ENCODE results near the gene B3GNT5. TPM values are rescaled to one million over a fixed set of nuclear protein-coding genes. Genes with fewer than 3 reads are reported as not detected.

The B3GNT5 gene
- total and polyA plus RNA-seq, 12 donors, result 0.18 to 3.6 (median 2.6) TPM

DNA sequence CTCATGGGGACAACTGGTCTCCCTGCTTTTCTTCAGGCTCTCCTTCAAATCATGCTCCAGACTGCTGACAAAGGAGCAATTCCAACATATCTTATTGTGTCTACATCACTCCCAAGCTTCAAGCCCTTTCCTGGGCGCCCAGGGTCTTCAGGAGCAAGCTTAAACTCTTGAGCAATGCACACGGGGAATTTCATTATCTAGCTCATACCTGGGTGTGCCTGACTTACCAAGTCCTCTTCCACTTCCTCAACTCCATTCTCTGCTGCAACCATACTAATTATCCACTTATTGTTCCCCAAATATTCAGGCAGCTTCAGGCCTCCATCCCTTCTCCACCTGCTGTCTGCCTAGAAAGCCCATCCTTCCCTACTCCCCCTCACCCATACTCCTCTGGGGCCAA is 50.6 kb downstream of the B3GNT5 start:
- Histone ChIP-seq H3K27ac (no peak overlapping the region), H3K4me3 (no peak overlapping the region), H3K9me3 (replicated peaks in 1 of 3) (no peaks in the 10 kb centered on the region), H3K4me1 (replicated peaks in 1 of 2) (peaks cover 0 to 10% of the 10 kb centered on the region in 2 donors), H3K27me3 (no peaks in the 10 kb centered on the region), H3K36me3 (replicated peaks in 1 of 2) (peaks cover 0 to 8% of the 10 kb centered on the region in 2 donors)
- intact Hi-C loops (cut with DNase I), result no loop called here
- no peak for DNase-seq
- TF ChIP-seq, protein P1, sequence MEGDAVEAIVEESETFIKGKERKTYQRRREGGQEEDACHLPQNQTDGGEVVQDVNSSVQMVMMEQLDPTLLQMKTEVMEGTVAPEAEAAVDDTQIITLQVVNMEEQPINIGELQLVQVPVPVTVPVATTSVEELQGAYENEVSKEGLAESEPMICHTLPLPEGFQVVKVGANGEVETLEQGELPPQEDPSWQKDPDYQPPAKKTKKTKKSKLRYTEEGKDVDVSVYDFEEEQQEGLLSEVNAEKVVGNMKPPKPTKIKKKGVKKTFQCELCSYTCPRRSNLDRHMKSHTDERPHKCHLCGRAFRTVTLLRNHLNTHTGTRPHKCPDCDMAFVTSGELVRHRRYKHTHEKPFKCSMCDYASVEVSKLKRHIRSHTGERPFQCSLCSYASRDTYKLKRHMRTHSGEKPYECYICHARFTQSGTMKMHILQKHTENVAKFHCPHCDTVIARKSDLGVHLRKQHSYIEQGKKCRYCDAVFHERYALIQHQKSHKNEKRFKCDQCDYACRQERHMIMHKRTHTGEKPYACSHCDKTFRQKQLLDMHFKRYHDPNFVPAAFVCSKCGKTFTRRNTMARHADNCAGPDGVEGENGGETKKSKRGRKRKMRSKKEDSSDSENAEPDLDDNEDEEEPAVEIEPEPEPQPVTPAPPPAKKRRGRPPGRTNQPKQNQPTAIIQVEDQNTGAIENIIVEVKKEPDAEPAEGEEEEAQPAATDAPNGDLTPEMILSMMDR (IDR thresholded peaks at IDR 0.05), result no peak
- no peak for TF ChIP-seq POLR2A (IDR thresholded peaks at IDR 0.05)
- 79 to 91% (median 83%) methylated on average over 2 of the region's 2 CpGs for WGBS, 4 donors

DNA sequence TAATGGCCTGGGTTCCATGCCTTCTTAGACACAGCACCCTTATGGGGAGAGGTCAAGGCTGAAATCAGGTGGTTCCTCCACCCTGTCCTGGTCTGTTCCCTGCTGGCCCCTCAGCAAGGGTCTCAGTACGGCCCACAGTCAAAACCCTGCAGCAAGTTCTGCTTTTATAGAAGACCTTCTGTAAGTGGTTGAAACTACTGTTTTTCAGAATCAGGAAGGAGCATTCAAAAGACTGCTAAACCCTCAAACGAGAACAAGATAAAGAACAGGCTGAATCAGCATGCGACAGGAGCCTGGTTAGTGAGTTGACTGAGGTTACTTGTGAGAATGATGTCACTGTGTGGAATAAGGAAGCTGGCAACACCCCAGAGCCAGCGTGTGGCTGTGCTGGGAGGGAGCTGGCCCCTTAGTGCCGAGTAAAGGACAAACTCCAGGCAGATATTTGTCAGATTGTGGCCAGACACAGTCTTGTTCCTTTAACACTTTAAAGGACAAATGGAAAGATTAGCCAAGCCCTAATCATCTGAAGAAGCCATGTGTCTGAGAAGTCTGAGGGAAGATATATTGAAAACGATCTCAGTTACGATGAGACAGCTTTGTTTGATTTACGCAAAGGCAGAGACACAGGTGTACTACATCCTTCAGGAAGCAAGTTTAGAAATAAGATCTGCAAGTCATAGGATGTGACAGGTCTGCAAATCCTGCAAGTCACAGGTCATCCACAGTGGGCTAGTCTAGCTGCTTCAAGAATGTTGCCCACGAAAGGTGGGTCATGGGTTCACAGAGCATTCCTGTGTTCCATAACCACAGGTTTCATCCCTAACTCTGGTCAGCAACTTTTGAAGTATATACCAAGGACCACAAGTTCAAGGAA is 54.0 kb downstream of the B3GNT5 start:
- Histone ChIP-seq H3K27ac (peak overlapping the region in 3 of 5 donors; percentile 46 to 85 (median 78)), H3K4me1 (replicated peaks in 1 of 2) (peaks cover 6 to 17% of the 10 kb centered on the region in 2 donors), H3K27me3 (no peaks in the 10 kb centered on the region), H3K4me3 (no peak overlapping the region), H3K9me3 (replicated peaks in 1 of 3) (no peaks in the 10 kb centered on the region), H3K36me3 (replicated peaks in 1 of 2) (peaks cover 0 to 8% of the 10 kb centered on the region in 2 donors)
- no peak for TF ChIP-seq POLR2A (IDR thresholded peaks at IDR 0.05)
- TF ChIP-seq, protein P1 (IDR thresholded peaks at IDR 0.05), result no peak
- peak; percentile 69 to 93 (median 84) for DNase-seq
- intact Hi-C loops (cut with DNase I), result no loop called here
- 43 to 49% (median 46%) methylated on average over 9 of the region's 9 CpGs for WGBS, 4 donors

DNA sequence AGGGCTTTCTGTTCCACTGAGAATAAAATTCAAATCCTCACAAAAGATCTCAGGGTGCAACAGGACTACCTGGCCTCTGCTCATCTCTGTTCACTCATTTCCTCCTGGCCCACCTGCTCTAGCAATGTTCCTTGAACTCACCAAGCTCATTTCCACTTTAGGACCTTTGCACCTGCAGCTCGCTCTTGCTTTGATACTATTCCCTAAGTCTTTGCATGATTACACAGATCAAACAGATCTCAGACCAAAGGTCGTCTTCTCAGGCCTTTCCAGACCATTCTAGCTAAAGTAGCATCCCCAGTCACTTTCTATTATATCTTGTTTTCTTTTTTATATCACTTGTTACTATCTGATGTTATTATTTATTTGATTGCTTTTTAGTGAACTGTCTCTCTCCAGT is 54.7 kb downstream of the B3GNT5 start:
- 95 to 99% (median 97%) methylated on average over 2 of the region's 2 CpGs for WGBS, 4 donors

DNA sequence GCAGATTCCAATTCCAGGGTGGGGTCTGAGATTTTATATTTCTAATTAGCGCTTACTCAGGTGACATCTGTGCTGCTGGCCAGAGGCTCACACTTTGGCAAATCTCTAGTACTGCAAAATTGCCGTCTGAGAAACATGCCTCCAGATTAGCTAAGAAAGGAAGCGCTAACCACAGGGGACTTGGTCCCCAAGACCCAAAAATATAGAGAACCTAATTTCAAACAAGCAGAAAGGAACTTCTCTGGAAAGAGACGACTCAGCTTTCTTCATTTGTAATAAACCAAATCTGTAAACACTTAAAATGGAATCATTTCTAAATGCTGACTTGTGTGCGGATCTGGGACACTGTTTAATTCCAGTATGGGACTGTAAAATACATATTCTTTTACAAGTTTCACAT is 55.7 kb downstream of the B3GNT5 start:
- Histone ChIP-seq H3K4me1 (replicated peaks in 1 of 2) (peaks cover 6 to 17% of the 10 kb centered on the region in 2 donors), H3K4me3 (no peak overlapping the region), H3K9me3 (replicated peaks in 1 of 3) (no peaks in the 10 kb centered on the region), H3K27me3 (no peaks in the 10 kb centered on the region), H3K27ac (peak overlapping the region in 2 of 5 donors; percentile 3 to 45), H3K36me3 (replicated peaks in 1 of 2) (peaks cover 0 to 8% of the 10 kb centered on the region in 2 donors)
- no peak for TF ChIP-seq POLR2A (IDR thresholded peaks at IDR 0.05)
- TF ChIP-seq, protein P1 (IDR thresholded peaks at IDR 0.05), result no peak
- DNase-seq, result no peak
- WGBS, 4 donors, result 79 to 89% (median 80%) methylated on average over 5 of the region's 5 CpGs
- intact Hi-C loops (cut with DNase I), result no loop called here

More for the DNA sequence above, 54.7 kb downstream of the B3GNT5 start:
- no peak for DNase-seq
- no peaks in the 10 kb centered on the region for H3K9me3 ChIP-seq (replicated peaks in 1 of 3)
- no peak for TF ChIP-seq POLR2A (IDR thresholded peaks at IDR 0.05)
- TF ChIP-seq, protein P1 (IDR thresholded peaks at IDR 0.05), result no peak
- H3K4me3 ChIP-seq, result no peak overlapping the region
- H3K36me3 ChIP-seq (replicated peaks in 1 of 2), result peaks cover 0 to 8% of the 10 kb centered on the region in 2 donors
- peak overlapping the region in 1 of 5 donors; percentile 46 for H3K27ac ChIP-seq
- peaks cover 6 to 17% of the 10 kb centered on the region in 2 donors for H3K4me1 ChIP-seq (replicated peaks in 1 of 2)
- H3K27me3 ChIP-seq, result no peaks in the 10 kb centered on the region
- intact Hi-C loops (cut with DNase I), result no loop called here

Data from adrenal gland (tissue), 12 donors.